ENCODE measurements around the gene LRP1B.
"Not testable (repeated sequence)": the region's sequence is repeated elsewhere in the genome, so short reads cannot be mapped to it uniquely, and the experiment has no call there.

LRP1B gene

DNA sequence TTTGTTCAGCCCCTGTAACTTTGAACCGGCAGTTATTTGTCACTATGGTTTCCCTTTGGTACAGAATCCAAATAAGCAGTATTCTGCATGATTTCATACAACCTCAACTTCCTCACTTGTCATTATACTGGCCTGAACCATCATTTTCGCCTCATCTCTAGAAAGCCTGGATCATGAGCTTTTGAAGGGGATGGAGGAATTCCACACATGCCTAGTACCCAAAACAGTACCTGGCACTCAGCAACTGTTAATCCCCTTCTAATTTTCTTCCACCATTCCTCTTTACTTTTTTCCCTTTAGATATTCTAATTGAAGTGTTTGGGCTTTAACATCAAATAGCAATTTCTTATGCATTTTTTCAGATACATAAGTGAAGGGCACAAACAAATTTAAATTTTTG lies 1776.3 kb downstream of the LRP1B start:
- DNase-seq (ENCODE audit: low read depth in 2 of 2), result no peak

DNA sequence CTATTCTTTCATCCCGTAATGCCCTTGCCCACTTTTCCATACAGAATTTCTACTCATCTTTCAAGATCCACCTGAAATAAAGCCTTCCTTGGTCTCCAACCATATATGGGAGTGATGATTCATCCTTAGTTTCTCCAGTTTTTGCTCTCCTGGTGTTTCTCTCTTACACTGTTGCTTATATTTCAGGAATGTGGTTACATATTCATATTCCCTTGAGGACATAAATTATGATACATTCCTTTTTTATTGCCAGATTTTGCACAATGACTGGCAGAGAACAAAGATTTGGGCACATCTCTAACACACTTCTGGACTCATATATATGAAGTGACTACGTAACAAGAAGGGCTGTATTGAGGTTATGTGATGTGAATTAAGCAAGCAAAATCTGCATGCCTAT lies 1777.3 kb downstream of the LRP1B start:
- no peak for DNase-seq (ENCODE audit: low read depth in 2 of 2)

DNA sequence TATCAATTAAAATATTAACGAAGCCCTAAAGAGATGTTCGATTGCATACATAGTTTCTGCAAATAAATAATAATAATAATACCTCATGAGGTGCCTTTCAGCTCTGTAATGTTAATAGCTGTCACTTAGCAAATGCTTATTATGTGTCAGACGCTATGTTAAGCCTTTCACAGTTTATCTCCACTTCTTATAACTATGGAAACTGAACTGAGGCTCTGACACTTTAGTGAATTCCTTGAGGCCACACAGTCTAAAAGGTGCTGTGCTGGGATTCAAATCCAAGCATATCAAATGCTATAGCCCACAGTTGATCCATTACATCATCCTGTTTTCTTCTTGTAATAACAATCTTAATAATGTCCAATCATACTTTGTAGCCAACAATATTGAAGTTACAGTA lies 1779.1 kb downstream of the LRP1B start:
- DNase-seq (ENCODE audit: low read depth in 2 of 2), result no peak

DNA sequence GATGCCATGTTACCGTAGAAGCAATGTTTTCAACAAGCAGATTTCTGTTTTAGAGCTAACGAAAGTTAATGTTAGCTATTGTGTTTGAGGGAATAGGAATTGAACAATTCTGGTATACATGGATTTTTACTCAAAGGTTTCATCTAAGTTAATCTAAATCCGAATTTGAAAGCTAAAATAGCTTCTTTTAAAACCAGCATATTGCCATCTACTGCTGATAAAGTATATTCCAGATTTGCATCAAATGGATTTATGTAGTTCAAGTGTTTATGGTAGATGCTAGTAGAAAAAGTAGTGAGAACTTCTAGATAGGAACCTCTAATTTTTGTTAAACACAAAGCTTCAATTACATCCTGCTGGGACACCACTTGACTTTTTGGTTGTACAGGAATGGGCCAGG lies 1781.1 kb downstream of the LRP1B start:
- no peak for DNase-seq (ENCODE audit: low read depth in 2 of 2)

DNA sequence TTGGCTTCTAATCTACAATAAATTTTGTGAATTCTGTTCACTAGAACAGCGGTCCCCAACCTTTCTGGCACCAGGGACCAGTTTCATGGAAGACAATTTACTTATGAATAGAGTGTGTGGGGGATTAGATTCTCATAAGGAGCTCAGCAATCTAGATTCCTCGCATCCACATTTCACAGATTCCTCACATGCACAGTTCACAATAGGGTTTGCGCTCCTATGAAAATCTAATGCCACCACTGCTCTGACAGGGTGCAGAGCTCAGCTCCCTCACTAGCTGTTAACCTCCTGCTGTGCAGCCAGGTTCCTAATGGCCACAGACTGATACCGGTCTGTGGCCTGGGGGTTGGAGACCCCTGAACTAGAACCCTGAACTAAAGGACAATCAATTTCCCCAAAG lies 1782.0 kb downstream of the LRP1B start:
- no peak for DNase-seq (ENCODE audit: low read depth in 2 of 2)

DNA sequence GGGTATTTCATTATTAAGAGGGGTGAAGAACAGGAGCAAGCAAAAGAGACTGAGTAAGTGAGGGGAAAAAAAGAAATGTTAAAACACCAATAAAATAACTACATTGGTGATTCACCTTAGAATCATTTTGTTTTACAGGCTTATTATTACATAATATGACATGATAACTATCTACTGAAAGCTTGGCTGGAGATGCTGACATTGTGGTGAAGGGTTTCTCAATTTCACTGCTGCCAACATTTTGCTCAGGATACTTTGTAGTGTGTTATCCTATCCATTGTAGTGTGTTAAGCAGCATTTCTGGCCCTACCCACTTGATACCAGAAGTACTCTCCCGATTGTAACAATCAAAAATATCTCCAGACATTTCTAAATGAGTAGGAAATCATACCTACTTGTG lies 1786.0 kb downstream of the LRP1B start:
- no peak for DNase-seq (ENCODE audit: low read depth in 2 of 2)

DNA sequence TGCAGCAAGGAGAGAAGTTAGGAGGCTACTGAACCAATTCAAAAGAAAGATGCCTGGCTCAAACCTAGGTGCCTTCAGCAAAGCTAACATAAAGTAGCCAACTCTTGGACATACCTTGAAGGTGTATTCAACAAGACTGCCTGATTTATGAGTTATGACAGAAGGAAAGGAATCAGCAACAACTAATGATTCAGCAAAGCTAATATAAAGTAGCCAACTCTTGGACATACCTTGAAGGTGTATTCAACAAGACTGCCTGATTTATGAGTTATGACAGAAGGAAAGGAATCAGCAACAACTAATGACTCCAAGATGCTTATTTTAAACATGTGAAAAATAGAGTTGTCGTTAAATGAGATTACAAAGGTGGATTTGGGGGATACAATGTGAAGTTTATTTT lies 1786.5 kb downstream of the LRP1B start:
- not testable (repeated sequence) for DNase-seq (ENCODE audit: low read depth in 2 of 2)

DNA sequence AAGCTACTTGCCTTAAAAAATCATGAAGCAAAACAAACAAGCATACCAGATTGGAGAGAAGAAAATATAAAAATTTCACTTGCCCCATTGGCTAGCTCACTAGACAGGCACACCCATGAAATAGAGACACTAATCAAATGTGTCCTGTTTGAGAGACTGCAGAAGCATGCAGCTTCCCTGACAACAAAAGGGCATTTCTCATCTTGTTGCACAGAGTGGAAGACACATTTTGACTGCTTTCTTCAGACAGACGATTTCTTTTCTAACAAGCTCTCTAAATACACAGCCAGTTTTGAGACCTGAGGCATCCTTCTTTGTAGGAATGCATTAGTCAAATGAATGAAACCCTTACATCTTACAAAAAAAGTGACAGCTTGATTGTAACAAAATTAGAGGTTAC lies 1792.0 kb downstream of the LRP1B start:
- no peak for DNase-seq (ENCODE audit: low read depth in 2 of 2)

DNA sequence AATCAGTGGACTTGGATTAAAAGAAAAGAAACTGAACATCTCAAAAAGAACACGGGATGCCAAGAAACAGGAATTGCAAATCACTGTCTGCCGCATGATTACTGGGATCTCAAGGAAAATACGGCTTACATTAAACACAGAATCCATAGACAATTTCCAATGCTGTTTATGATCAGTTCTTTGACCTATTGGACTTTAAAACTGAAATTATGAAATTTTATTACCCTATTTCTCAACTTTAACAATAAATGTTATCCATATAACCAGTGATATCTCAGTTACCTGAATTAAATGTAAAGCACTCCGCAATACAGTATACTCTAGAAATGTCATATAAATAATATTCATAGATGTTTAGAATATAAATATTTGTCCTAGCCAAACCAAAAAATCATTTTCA lies 1793.8 kb downstream of the LRP1B start:
- DNase-seq (ENCODE audit: low read depth in 2 of 2), result no peak

DNA sequence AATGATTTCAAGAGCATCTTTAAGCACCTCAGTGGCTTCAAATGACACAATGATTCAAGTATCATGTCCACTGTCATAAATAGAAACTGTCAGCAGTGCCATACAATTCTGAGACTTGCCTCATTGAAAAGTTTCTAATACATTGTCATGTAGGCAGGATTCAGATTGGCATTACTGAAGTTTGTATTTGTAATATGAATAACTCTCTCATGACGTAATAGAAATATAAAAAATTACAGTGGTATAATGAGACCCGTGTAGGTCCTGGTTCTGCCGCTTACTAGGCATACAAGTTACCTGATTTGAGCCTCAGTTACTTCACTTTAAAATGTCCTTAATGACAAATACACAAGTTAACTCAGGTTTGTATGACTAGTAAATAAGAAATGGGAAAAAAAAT lies 1814.5 kb downstream of the LRP1B start:
- no peak for DNase-seq (ENCODE audit: low read depth in 2 of 2)

DNA sequence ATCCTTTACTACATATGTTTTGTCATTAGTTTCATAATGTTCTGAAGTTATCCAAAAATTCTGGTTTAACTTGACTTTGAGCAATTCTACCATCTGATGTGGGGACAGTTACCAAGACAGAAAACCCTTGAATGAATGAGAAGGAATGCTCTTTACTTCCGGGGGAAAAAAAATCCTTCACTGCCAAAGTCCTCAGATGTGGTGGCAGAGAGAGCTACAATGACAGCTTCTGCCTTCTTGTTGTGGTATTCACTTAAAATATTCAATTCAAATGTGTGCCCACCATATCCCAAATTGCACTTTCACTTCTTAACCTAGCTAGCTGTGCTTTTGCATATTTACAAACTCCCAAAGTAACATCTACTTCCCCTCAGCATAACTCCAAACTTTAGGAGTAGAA lies 1818.9 kb downstream of the LRP1B start:
- DNase-seq (ENCODE audit: low read depth in 2 of 2), result no peak

DNA sequence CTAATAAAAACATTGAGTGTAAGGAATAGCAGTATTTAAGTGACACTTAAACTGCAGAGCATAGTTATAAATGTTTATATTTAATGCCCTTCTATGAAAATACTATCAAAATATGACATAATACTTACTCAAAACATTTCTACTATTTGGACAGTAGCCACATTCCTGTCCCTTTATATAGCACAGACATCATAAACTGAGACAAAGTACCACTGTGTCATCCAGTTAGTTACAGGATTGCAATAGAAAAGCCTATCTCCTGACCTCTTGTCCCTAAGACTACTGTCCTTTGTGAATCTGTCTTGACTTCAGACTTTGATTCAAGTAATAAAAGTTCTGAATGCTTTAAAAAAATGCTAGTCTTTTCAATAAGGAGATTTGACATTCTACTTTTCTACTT lies 1822.1 kb downstream of the LRP1B start:
- no peak for DNase-seq (ENCODE audit: low read depth in 2 of 2)

DNA sequence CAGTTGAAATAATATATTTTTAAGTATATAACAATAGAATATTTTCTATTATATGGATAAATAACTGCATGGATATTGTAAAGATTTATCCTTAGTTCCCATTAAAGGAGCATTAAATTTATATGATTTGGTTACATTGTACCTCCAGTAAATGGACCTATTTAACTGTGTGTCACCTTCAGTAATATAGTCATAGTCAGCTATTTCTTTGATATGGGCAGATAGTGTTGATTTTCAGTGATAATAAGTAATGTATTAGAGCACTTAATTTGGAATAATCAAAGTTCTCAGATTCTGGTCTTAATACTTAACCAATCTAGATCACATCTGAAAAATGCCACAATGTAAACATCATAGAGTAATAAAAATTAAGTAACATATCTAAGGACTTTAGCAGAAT lies 1823.3 kb downstream of the LRP1B start:
- no peak for DNase-seq (ENCODE audit: low read depth in 2 of 2)

DNA sequence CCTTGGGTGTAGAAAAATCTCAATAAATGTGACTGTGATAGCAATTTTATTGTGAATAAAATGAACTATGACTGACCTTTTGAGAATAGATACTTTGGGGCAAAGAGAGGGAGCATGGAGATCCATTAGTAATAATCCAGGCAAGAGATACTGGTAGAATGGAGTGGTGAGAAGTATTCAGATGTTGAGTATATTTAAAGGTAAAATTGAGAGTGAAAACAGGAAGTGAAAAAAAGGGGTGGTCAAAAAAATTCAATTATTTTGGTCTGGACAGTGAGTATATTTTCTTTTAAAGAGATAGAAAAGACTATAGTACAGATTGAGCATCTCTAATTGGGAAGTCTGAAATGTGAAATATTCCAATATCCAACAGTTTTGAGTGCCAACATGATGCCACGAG lies 1835.0 kb downstream of the LRP1B start:
- DNase-seq (ENCODE audit: low read depth in 2 of 2), result no peak

DNA sequence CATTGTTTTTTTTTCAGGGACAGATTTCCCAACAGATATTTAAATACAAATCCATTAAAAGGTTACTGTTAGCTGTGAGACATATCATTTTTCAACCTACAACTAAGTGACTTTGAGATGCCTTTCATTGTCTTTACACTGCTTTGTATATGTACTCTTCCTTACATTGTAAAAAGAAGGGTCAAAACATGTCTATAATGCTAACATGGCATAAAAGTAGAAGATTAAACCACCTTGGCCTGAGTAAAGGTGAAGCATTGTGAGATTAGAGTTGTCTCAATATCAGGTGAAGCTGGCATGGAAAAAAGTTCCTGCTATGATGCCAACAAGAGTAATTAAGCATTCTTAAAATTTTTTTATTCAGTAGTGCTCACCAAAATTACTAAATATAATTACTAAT lies 1842.1 kb downstream of the LRP1B start:
- DNase-seq (ENCODE audit: low read depth in 2 of 2), result no peak

DNA sequence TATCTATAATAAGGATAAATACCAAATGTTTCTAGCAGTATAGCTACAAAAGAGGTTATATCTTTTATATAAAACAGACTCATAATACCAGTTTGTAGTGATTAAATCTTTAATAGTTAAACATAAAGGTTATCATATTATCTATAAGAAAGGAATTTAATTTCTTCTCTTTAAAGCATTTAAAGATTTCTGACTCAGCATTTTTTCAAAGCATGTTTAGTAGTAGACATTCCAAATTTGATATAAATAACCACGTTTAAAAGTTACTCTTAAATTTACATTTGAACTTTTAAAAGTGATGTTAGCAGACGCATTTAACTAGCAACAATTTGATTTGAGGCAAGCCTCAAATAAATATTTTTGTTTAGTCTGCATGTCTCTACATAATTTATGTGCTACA lies 1842.6 kb downstream of the LRP1B start:
- DNase-seq (ENCODE audit: low read depth in 2 of 2), result no peak

DNA sequence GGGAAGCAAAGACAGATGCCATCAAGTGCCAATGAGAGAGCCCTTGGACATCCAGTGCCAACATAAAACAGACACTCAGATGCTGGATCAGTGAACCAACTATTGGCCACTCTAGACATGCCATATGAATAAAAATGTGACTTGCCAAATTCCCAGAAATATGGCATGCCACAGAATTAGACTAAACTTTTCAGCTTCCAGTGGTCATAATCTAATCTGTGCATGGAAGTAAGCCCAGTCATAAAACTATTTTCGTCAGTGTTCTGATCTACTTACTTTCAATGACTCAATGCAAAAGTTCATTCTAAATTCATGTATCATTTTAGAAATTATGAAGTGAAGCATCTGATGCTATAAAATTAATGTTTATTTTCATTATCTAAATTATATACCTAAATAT lies 1844.4 kb downstream of the LRP1B start:
- DNase-seq (ENCODE audit: low read depth in 2 of 2), result no peak

DNA sequence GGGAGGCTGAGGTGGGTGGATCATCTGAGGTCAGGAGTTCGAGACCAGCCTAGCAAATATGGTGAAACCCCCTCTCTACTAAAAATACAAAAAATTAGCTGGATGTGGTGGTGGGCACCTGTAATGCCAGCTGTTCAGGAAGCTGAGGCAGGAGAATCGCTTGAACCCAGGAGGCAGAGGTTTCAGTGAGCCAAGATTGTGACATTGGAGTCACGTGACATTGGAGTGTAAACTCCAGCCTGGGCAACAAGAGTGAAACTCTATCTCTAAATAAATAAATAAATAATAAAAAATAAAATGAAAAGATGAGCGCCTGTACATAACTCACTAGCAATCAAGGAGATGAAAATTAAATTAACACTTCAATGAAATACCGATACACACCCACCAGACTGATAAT lies 1853.5 kb downstream of the LRP1B start:
- not testable (repeated sequence) for DNase-seq (ENCODE audit: low read depth in 2 of 2)

DNA sequence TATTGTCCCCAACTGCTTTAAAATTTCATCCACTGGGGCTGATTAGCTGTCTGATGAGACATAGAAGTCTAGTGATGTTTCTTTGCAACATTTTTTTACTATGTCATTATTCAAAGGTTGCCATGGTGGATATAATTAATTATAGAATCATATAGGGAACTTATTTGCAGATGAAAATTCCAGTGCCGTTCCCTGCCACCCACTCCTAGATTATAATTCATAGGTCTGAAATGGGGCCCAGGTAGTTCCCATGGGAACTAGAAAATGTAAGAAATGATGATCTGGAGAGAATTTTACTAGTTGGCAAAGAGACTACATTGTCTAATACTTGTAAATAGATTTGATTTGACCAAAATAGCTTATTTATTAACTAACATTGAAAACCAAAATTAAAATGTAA lies 1854.2 kb downstream of the LRP1B start:
- no peak for DNase-seq (ENCODE audit: low read depth in 2 of 2)

DNA sequence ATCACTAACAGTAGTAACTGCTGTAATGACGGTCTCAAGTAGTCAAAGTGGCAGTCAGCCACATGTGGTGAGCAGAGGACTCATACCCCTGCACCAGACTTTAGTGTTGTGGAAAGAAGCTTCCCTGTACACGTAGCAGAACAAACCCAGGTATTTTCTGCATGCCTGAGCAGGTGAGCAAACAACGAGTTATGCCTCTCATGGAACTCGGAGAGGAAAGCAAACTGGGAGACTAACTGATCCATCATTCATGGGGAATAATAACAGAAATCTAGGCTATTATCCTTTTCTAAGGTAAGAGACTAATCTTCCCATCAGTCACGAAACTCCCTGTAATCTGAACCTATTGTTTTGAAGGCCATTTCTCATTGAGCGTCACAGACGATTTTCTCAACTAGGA lies 1855.4 kb downstream of the LRP1B start:
- no peak for DNase-seq (ENCODE audit: low read depth in 2 of 2)

DNA sequence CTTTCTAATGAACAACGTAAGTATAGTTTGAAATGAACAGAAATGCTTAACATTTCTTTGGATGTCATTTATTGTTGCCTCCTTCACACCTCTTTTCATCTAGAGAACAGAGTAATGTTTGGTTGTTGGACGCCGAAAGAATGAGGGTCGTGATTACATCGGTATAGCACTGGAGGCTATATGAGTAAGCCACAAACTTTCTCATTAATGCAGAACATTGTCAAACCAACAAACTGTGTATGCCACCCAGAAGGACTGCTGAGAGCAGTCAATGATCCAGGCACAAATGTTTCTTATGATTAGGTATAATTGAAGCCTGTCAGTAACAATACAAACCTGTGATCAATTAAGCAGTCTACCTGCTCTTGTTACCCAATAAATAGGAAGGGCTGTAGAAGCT lies 1855.9 kb downstream of the LRP1B start:
- no peak for DNase-seq (ENCODE audit: low read depth in 2 of 2)

DNA sequence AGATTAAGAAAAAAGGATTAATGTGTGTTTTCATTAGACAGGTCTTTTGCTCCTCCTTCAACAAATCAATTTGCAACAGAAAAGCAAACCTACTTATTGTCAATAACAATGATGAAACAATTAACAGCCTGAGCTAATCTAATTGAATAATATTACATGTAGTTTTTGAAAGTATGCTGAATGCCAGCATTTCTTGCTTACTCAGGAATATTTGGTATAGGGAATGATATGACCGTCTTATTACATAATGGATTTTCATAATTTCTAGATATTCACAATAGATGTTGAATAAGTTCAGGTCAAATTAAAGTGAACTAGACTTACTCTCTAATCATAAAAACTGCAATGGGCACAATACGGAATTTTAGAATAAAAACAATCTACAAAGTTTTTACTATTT lies 1856.9 kb downstream of the LRP1B start:
- no peak for DNase-seq (ENCODE audit: low read depth in 2 of 2)

DNA sequence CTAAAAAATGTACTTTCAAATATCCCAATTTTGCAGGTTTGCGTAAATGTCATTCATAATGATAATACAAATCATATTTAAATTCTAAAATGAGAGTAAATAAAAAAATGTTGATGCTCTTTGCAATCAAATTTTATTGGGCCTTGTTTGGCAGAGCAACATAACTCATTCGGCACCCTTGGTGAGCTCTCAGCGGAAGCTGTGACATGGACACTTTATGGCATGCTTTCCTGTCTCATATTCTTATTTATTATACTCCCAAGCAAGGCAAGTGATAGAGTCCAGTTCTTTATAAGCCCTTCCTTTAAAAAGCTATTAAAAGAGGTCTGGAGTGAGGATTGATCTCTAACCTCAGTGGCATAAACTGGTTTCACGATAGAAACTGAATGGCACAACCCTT lies 1857.4 kb downstream of the LRP1B start:
- DNase-seq (ENCODE audit: low read depth in 2 of 2), result no peak

DNA sequence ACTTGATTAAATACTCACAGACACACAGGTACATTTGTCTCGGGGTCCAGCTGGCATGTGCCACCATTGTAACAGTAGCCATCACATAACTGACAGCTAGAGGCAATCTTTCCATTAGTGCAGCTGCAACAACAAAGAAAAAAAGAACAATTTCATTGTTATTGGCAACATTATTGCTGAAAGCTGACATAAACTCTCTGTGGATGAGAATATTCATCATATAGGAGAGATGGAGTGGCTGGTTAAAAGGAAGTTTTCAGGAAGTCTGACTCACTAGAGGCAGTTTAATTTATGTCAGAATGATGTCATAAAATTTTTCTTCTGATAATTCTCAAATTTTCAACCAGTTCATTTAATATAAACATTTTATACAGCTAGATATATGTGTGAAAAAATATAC lies 1860.6 kb downstream of the LRP1B start:
- no peak for DNase-seq (ENCODE audit: low read depth in 2 of 2)

DNA sequence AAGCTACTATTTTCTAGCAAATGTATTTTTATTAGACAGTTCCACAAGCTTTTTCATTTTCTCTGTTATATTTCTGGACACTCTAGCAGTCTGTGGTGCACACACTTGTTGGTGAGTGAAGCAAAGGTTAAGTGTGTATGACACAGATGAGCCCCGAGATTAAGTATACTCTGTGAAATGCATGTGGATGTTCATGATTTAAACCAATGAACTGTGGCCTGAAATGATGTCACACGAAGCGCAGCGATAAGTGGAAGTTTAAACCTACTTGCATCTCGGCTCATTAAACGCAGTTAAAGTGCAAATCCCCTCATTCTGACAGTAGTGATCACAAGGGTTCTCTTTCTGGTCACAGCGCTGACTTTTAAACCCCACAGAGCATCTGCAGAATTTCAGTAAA lies 1861.8 kb downstream of the LRP1B start:
- no peak for DNase-seq (ENCODE audit: low read depth in 2 of 2)

All from stimulated activated CD8-positive, alpha-beta memory T cell treated with anti-CD3 and anti-CD28 coated beads, Interleukin-7, amount 100 ng/mL, for 4 hours (primary cell).